ENCODE data around the gene TCOF1.

Gene TCOF1

GRCh38 chr5:150397782-150398721 is 40.6 kb downstream of the TCOF1 start:
- no peak overlapping the region for H3K4me3 ChIP-seq (replicated peaks; ENCODE audit: low read depth, low read length)
- no peak for DNase-seq (ENCODE audit: extremely low read depth, low read depth)
- TF ChIP-seq, protein P1, sequence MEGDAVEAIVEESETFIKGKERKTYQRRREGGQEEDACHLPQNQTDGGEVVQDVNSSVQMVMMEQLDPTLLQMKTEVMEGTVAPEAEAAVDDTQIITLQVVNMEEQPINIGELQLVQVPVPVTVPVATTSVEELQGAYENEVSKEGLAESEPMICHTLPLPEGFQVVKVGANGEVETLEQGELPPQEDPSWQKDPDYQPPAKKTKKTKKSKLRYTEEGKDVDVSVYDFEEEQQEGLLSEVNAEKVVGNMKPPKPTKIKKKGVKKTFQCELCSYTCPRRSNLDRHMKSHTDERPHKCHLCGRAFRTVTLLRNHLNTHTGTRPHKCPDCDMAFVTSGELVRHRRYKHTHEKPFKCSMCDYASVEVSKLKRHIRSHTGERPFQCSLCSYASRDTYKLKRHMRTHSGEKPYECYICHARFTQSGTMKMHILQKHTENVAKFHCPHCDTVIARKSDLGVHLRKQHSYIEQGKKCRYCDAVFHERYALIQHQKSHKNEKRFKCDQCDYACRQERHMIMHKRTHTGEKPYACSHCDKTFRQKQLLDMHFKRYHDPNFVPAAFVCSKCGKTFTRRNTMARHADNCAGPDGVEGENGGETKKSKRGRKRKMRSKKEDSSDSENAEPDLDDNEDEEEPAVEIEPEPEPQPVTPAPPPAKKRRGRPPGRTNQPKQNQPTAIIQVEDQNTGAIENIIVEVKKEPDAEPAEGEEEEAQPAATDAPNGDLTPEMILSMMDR (IDR thresholded peaks at IDR 0.05; ENCODE audit: low read depth, low read length, missing control alignments) = no peak

DNA sequence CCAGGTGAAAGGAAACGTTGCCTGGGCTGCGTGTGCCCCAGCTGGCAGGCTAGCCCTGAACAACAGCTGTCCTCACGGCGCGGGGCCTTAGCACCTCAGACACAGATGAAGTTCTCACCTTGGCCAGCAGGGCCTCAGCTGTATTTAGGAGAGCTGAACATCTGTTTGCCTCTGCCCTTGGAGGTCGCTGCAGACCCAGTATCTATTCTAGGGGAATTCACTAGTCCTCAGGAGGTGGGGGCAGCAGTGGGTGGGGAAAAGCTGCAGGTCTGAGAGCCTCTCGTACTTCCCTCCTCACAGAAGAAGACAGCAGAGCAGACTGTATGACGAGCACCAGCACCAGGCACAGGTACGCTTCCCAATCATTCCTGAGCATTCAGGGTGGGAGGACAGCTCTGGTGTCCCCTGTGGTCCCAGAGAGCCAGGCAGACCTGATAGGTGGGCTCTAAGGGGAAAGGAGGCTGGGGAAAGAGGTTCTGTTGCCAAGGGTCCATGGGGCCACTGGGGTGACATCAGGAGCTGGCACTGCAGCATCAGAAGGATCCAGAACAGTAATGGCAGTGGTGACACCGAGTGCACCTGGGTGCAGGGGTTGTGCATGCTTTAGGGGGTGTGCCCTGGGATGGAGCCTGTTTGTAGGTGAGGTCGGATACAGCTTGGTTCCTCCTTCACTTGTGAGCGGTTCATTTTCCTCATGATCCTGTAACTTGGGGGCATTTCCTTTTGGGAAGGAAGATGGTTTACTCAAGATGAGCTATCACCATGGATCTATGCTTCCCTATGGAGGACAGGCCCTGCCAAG is 41.4 kb downstream of the TCOF1 start:
- TF ChIP-seq, protein P1 (IDR thresholded peaks at IDR 0.05; ENCODE audit: low read depth, low read length, missing control alignments) = peak; percentile 25
- DNase-seq (ENCODE audit: extremely low read depth, low read depth) = no peak
- H3K4me3 ChIP-seq (replicated peaks; ENCODE audit: low read depth, low read length) = no peak overlapping the region

DNA sequence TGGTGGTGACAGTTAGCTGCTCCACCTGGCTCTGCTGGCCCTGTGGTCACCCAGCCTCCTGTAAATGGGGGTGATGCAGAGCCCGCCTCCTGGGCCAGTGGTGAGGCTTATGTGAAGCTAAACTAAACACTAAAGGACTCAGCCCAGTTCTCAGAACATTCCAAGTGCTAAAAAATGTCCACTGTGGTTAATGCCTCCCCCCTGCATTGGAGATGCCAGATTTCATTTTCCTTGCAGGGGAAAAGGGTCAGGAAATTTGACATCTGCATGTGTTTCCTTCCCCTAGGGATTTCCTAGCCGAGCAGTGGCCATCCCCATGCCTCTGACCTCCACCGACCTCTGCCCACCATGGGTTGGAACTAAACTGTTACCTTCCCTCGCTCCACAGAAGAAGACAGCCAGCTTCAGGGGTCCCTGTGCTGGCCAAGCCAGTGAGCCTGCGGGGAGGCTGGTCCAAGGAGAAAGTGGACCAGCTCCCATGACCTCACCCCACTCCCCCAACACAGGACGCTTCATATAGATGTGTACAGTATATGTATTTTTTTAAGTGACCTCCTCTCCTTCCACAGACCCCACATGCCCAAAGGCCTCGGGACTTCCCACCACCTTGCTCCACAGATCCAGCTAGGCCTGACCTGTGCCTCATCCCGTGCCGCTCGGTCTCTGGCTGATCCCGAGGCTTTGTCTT is 42.2 kb downstream of the TCOF1 start:
- DNase-seq (ENCODE audit: extremely low read depth, low read depth) = no peak
- TF ChIP-seq, protein P1 (IDR thresholded peaks at IDR 0.05; ENCODE audit: low read depth, low read length, missing control alignments) = no peak
- H3K4me3 ChIP-seq (replicated peaks; ENCODE audit: low read depth, low read length) = no peak overlapping the region

DNA sequence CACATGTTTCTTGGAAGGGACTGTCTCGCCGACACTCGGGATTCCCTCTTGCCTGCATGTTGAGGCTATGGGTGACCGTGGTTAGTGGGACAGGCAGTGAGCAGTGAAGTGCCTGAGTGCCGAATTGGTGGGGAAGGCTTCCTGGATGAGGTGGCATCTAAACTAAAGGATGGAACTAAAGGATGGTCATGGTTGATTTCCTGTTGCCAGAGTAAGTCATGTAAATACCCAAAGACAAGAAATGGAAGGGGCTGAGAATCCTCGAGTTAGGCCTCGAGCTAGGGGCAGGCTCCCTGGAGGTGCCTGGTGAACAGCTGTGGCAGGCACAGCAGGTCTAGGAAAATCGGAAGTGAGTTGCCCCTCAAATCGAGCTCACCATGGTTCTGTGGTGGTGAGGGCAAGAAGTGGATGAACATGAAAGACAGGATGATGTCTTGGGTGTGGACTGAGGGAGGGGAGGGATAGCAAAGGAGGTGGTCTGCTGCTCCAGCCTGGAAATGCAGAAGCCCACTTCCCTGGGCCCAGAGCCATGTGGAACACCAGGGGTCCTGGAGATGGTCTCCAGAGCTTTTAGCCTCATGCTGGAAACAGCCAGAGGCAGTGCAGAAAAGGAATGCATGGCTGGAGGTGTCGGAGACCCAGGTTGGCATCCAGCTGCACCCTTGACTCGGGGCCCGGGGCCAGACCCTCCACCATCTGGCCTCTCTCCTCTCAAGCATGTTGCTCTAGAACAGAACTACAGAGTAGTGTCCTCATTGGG is 43.0 kb downstream of the TCOF1 start:
- no peak for DNase-seq (ENCODE audit: extremely low read depth, low read depth)
- TF ChIP-seq, protein P1 (IDR thresholded peaks at IDR 0.05; ENCODE audit: low read depth, low read length, missing control alignments) = no peak
- H3K4me3 ChIP-seq (replicated peaks; ENCODE audit: low read depth, low read length) = no peak overlapping the region

DNA sequence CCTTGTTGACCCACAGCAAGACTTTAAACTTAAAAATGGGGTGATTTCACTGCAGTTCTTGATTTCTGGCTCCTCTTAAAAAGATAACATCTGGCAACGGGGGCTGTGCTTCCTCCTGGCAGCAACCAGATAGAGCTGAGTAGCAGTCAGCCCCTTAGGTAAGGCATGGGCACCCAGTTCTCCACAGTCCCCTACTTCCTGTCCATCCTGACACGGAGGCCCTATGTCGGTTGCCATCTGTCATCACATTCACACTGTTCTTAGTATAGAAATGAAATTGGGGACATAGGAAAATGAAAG is 43.5 kb downstream of the TCOF1 start:
- H3K4me3 ChIP-seq (replicated peaks; ENCODE audit: low read depth, low read length) = no peak overlapping the region
- TF ChIP-seq, protein P1 (IDR thresholded peaks at IDR 0.05; ENCODE audit: low read depth, low read length, missing control alignments) = no peak
- DNase-seq (ENCODE audit: extremely low read depth, low read depth) = no peak
